ENCODE results near the gene AP4M1. TPM values are rescaled to one million over a fixed set of nuclear protein-coding genes. Genes with fewer than 3 reads are reported as not detected.
A peak's percentile ranks its signal among the peaks of the same experiment; 100 is the strongest.

The AP4M1 gene
- total and polyA plus RNA-seq, 9 of the 15 experiments (the other 6 are each of a cell fraction or from before 2014, with no cell fraction given): 1.3 to 30.9 (median 14.1) TPM

- TF ChIP-seq, protein P1, sequence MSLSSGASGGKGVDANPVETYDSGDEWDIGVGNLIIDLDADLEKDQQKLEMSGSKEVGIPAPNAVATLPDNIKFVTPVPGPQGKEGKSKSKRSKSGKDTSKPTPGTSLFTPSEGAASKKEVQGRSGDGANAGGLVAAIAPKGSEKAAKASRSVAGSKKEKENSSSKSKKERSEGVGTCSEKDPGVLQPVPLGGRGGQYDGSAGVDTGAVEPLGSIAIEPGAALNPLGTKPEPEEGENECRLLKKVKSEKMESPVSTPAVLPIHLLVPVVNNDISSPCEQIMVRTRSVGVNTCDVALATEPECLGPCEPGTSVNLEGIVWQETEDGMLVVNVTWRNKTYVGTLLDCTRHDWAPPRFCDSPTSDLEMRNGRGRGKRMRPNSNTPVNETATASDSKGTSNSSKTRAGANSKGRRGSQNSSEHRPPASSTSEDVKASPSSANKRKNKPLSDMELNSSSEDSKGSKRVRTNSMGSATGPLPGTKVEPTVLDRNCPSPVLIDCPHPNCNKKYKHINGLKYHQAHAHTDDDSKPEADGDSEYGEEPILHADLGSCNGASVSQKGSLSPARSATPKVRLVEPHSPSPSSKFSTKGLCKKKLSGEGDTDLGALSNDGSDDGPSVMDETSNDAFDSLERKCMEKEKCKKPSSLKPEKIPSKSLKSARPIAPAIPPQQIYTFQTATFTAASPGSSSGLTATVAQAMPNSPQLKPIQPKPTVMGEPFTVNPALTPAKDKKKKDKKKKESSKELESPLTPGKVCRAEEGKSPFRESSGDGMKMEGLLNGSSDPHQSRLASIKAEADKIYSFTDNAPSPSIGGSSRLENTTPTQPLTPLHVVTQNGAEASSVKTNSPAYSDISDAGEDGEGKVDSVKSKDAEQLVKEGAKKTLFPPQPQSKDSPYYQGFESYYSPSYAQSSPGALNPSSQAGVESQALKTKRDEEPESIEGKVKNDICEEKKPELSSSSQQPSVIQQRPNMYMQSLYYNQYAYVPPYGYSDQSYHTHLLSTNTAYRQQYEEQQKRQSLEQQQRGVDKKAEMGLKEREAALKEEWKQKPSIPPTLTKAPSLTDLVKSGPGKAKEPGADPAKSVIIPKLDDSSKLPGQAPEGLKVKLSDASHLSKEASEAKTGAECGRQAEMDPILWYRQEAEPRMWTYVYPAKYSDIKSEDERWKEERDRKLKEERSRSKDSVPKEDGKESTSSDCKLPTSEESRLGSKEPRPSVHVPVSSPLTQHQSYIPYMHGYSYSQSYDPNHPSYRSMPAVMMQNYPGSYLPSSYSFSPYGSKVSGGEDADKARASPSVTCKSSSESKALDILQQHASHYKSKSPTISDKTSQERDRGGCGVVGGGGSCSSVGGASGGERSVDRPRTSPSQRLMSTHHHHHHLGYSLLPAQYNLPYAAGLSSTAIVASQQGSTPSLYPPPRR (CRISPR knock-in tag; IDR thresholded peaks at IDR 0.05; ENCODE audit: borderline replicate concordance): no peak
- peak; percentile 49 for TF ChIP-seq POLR2A (conservative IDR thresholded peaks at IDR 0.05)
- no peak for TF ChIP-seq FOXJ3 (CRISPR knock-in tag; IDR thresholded peaks at IDR 0.05)
- 0 out of 2 replicates have a peak, but pooled peaks have one; percentile 66 for TF ChIP-seq TAF15 (IDR thresholded peaks at IDR 0.05; ENCODE audit: low read depth, low read length)
- 0 out of 2 replicates have a peak, but pooled peaks have one; percentile 33 for TF ChIP-seq ZBTB17 (CRISPR knock-in tag; IDR thresholded peaks at IDR 0.05)
- no peak for TF ChIP-seq TGIF2 (CRISPR knock-in tag; IDR thresholded peaks at IDR 0.05)
- TF ChIP-seq, protein P2, sequence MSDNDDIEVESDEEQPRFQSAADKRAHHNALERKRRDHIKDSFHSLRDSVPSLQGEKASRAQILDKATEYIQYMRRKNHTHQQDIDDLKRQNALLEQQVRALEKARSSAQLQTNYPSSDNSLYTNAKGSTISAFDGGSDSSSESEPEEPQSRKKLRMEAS (CRISPR knock-in tag; IDR thresholded peaks at IDR 0.05): 0 out of 2 replicates have a peak, but pooled peaks have one; percentile 11
These were observed 52.5 kb downstream of the AP4M1 start (continued) for GRCh38 chr7:100153708-100154535.

Data from K562 (cell line).